Suprapubic skin (tissue), 4 donors: Measurements from ENCODE around the gene OR5B21. TPM values are rescaled to one million over a fixed set of nuclear protein-coding genes. Genes with fewer than 3 reads are reported as not detected.

Experiments used
- DNase-seq, 2 donors: peaks; one replicate each; pipeline ENCODE4 v3.0.0-alpha.2; 2019; ENCODE audit warnings: low spot score in 2 of 2
- H3K27ac ChIP-seq: fragments of 200-600 bp; sonication (generic); one replicate; pipeline ENCODE4 v1.5.1; 2019
- H3K27me3 ChIP-seq: fragments of 200-600 bp; sonication (generic); one replicate; pipeline ENCODE4 v1.5.1; 2019
- H3K36me3 ChIP-seq: fragments of 200-600 bp; sonication (generic); one replicate; pipeline ENCODE4 v1.5.1; 2019
- H3K4me1 ChIP-seq: fragments of 200-600 bp; sonication (generic); one replicate; pipeline ENCODE4 v1.5.1; 2019
- H3K4me3 ChIP-seq: fragments of 200-600 bp; sonication (generic); one replicate; pipeline ENCODE4 v1.5.1; 2019; ENCODE audit warnings: mild to moderate bottlenecking
- H3K9me3 ChIP-seq: fragments of 200-600 bp; sonication (generic); one replicate; pipeline ENCODE4 v1.5.1; 2019
- CTCF ChIP-seq, 2 donors: fragments of 200-600 bp in 1 of 2; fragments of 450-650 bp in 1 of 2; sonication (generic) in 1 of 2; IDR thresholded peaks; one replicate each; pipeline ENCODE4 v1.5.1; 2016 to 2019; ENCODE audit warnings: antibody characterized with exemption in 2 of 2, mild to moderate bottlenecking in 1 of 2, moderate library complexity in 1 of 2
- EP300 ChIP-seq: sonication (generic); formaldehyde crosslinking; IDR thresholded peaks from one replicate; pipeline ENCODE4 v1.6.1; 2017; ENCODE audit warnings: antibody characterized with exemption
- POLR2A ChIP-seq, 2 donors: fragments of 450-650 bp; IDR thresholded peaks; one replicate each; pipeline ENCODE4 v1.6.1; 2017; ENCODE audit warnings: antibody characterized with exemption in 2 of 2, mild to moderate bottlenecking in 2 of 2, moderate library complexity in 2 of 2
- POLR2AphosphoS5 ChIP-seq, 3 donors: sonication (generic); formaldehyde crosslinking; IDR thresholded peaks; one replicate each; pipeline ENCODE4 v1.6.1; 2017; ENCODE audit warnings: antibody characterized with exemption in 3 of 3
- WGBS: methylation state at CpG from one replicate; pipeline ENCODE4 v1.1.5; 2018; 5-methylcytosine and 5-hydroxymethylcytosine counted together
- total RNA-seq, 4 donors: library from RNA; depleted of rRNA; stranded (reverse); fragments of >200 nt; gene quantifications; one replicate each; pipeline ENCODE4 v1.1.0, GENCODE V29; 2016

OR5B21 gene
- total RNA-seq, 4 donors from 2014 or later: not detected

- no peak for DNase-seq
- TF ChIP-seq POLR2AphosphoS5 (IDR thresholded peaks at IDR 0.05) (no peak), CTCF (IDR thresholded peaks at IDR 0.05) (no peak), EP300 (no peak), POLR2A (IDR thresholded peaks at IDR 0.05) (no peak)
- 73% methylated on average over 3 of the region's 3 CpGs for WGBS
- H3K36me3 ChIP-seq: peaks cover 22% of the 10 kb centered on the region
- H3K4me3 ChIP-seq: no peak overlapping the region
- H3K27me3 ChIP-seq: no peaks in the 10 kb centered on the region
- H3K27ac ChIP-seq: no peak overlapping the region
- no peaks in the 10 kb centered on the region for H3K9me3 ChIP-seq
- H3K4me1 ChIP-seq: peaks cover 9% of the 10 kb centered on the region
Observed at GRCh38 chr11:58526721-58527120, 18.8 kb upstream of the OR5B21 start.

- Histone ChIP-seq H3K4me1 (peaks cover 9% of the 10 kb centered on the region), H3K4me3 (no peak overlapping the region), H3K27ac (no peak overlapping the region), H3K36me3 (peaks cover 14% of the 10 kb centered on the region), H3K9me3 (no peaks in the 10 kb centered on the region), H3K27me3 (no peaks in the 10 kb centered on the region)
- no peak for DNase-seq
- no peak for TF ChIP-seq POLR2AphosphoS5 (IDR thresholded peaks at IDR 0.05)
- no peak for TF ChIP-seq EP300
- WGBS: 48% methylated on average over 6 of the region's 6 CpGs
Observed at GRCh38 chr11:58525037-58525614, 17.2 kb upstream of the OR5B21 start.

GRCh38 chr11:58524232-58525036 lies 16.5 kb upstream of the OR5B21 start:
- TF ChIP-seq CTCF (IDR thresholded peaks at IDR 0.05) (peak; percentile 33 to 62), POLR2A (IDR thresholded peaks at IDR 0.05) (no peak)
- Histone ChIP-seq H3K27me3 (no peaks in the 10 kb centered on the region), H3K4me3 (peak overlapping the region; percentile 17), H3K27ac (no peak overlapping the region), H3K36me3 (peaks cover 11% of the 10 kb centered on the region), H3K4me1 (peaks cover 9% of the 10 kb centered on the region), H3K9me3 (no peaks in the 10 kb centered on the region)
- peak in 1 of 2 donors; percentile 69 for DNase-seq
- WGBS: 21% methylated on average over 7 of the region's 7 CpGs

- no peak for DNase-seq
- WGBS: 37% methylated on average over 5 of the region's 5 CpGs
- no peak overlapping the region for H3K27ac ChIP-seq
- TF ChIP-seq CTCF (IDR thresholded peaks at IDR 0.05): peak in 1 of 2 donors; percentile 39
- TF ChIP-seq EP300: no peak
- no peaks in the 10 kb centered on the region for H3K27me3 ChIP-seq
- no peaks in the 10 kb centered on the region for H3K36me3 ChIP-seq
- H3K4me3 ChIP-seq: no peak overlapping the region
- H3K9me3 ChIP-seq: no peaks in the 10 kb centered on the region
- no peaks in the 10 kb centered on the region for H3K4me1 ChIP-seq
Observed at GRCh38 chr11:58513747-58514367, 6.0 kb upstream of the OR5B21 start.

- no peak for DNase-seq
- Histone ChIP-seq H3K27ac (no peak overlapping the region), H3K36me3 (no peaks in the 10 kb centered on the region), H3K4me1 (no peaks in the 10 kb centered on the region), H3K9me3 (no peaks in the 10 kb centered on the region), H3K4me3 (no peak overlapping the region), H3K27me3 (no peaks in the 10 kb centered on the region)
- WGBS: 90% methylated on average over 3 of the region's 3 CpGs
- TF ChIP-seq POLR2AphosphoS5 (IDR thresholded peaks at IDR 0.05): no peak
- no peak for TF ChIP-seq POLR2A (IDR thresholded peaks at IDR 0.05)
- no peak for TF ChIP-seq CTCF (IDR thresholded peaks at IDR 0.05)
- TF ChIP-seq EP300: no peak
Observed at GRCh38 chr11:58511636-58512035, 3.7 kb upstream of the OR5B21 start.
